SK-N-SH (cell line): Measurements from ENCODE around the gene CTAGE9. TPM values are rescaled to one million over a fixed set of nuclear protein-coding genes. Genes with fewer than 3 reads are reported as not detected.

Experiments
- CTCF ChIA-PET: fragments of 300-600, 350-600 bp; formaldehyde crosslinking; extraction: SDS; loops from one replicate; lab custom pipeline; 2021; lab: Yijun Ruan, JAX
- POLR2A ChIA-PET: fragments of 350-600 bp; sonication (Branson Sonifier 250); formaldehyde crosslinking; extraction: SDS; loops from one replicate; lab custom pipeline; 2020; ENCODE audit warnings: antibody characterized with exemption, inconsistent platforms; lab: Yijun Ruan, JAX
- DNase-seq: peaks from one replicate; pipeline ENCODE4 v3.0.0; 2012
- H2AFZ ChIP-seq: fragments of 200-600 bp; sonication (generic); 2 replicates; pipeline ENCODE4 v1.8.1; 2016; ENCODE audit warnings: antibody characterized with exemption, mild to moderate bottlenecking, low read depth
- H3F3A ChIP-seq: fragments of 200-600 bp; sonication (generic); replicated peaks from 2 replicates; pipeline ENCODE3; 2016; ENCODE audit warnings: antibody characterized with exemption, mild to moderate bottlenecking; ENCODE audit not compliant: insufficient read depth
- H3K27ac ChIP-seq, 2 experiments: fragments of 200-500 bp in 1 of 2; fragments of 200-600 bp in 1 of 2; sonication (Bioruptor generic) in 1 of 2; sonication (generic), shearing (Covaris generic) in 1 of 2; 2 replicates each; pipeline versions ENCODE4 v1.5.1 to v1.6.1; 2014 to 2016; ENCODE audit warnings: low read depth in 2 of 2, inconsistent platforms in 1 of 2, low read length in 1 of 2, mild to moderate bottlenecking in 1 of 2, mixed read lengths in 1 of 2
- H3K27me3 ChIP-seq: fragments of 200-600 bp; sonication (generic), shearing (Covaris generic); 2 replicates; pipeline ENCODE4 v1.6.1; 2016; ENCODE audit warnings: mixed run types; ENCODE audit not compliant: insufficient read depth
- H3K36me3 ChIP-seq, 2 experiments: fragments of 200-500 bp in 1 of 2; fragments of 200-600 bp in 1 of 2; sonication (Bioruptor generic) in 1 of 2; sonication (generic) in 1 of 2; replicated peaks in 1 of 2; 2 replicates each; pipeline versions ENCODE3 to v1.5.1; 2014 to 2016; ENCODE audit warnings: low read length in 1 of 2, mild to moderate bottlenecking in 1 of 2; ENCODE audit not compliant: insufficient read depth in 2 of 2, control insufficient read depth in 1 of 2
- H3K4me1 ChIP-seq, 2 experiments: fragments of 200-500 bp in 1 of 2; fragments of 200-600 bp in 1 of 2; sonication (Bioruptor generic) in 1 of 2; sonication (generic), shearing (Covaris generic) in 1 of 2; 2 replicates each; pipeline versions ENCODE4 v1.5.1 to v1.6.1; 2014 to 2016; ENCODE audit warnings: low read depth in 1 of 2, low read length in 1 of 2, mixed run types in 1 of 2; ENCODE audit not compliant: insufficient read depth in 2 of 2, control insufficient read depth in 1 of 2
- H3K4me2 ChIP-seq: fragments of 200-600 bp; sonication (generic), shearing (Covaris generic); 2 replicates; pipeline ENCODE4 v1.6.1; 2017; ENCODE audit warnings: mixed run types
- H3K4me3 ChIP-seq, 2 experiments: fragments of 200-500 bp in 1 of 2; fragments of 200-600 bp in 1 of 2; sonication (Bioruptor generic) in 1 of 2; sonication (generic), shearing (Covaris generic) in 1 of 2; 2 replicates each; pipeline versions ENCODE4 v1.5.1 to v1.8.1; 2014 to 2016; ENCODE audit warnings: low read depth in 2 of 2, inconsistent platforms in 1 of 2, low read length in 1 of 2, mild to moderate bottlenecking in 1 of 2, mixed read lengths in 1 of 2, moderate library complexity in 1 of 2
- H3K79me2 ChIP-seq: fragments of 200-600 bp; sonication (generic); 2 replicates; pipeline ENCODE4 v1.8.1; 2017; ENCODE audit warnings: mild to moderate bottlenecking; ENCODE audit not compliant: insufficient read depth
- H3K9ac ChIP-seq: fragments of 200-600 bp; sonication (generic); 2 replicates; pipeline ENCODE4 v1.6.1; 2017; ENCODE audit warnings: mixed run types
- H3K9me2 ChIP-seq: fragments of 200-600 bp; sonication (generic); 2 replicates; pipeline ENCODE4 v1.6.1; 2017; ENCODE audit warnings: mixed run types
- H3K9me3 ChIP-seq: fragments of 200-600 bp; sonication (generic); 2 replicates; pipeline ENCODE4 v1.6.1; 2017; ENCODE audit warnings: mixed run types, mild to moderate bottlenecking, moderate library complexity
- H4K20me1 ChIP-seq: fragments of 200-600 bp; sonication (generic); 2 replicates; pipeline ENCODE4 v1.6.1; 2017; ENCODE audit warnings: mild to moderate bottlenecking, mixed run types; ENCODE audit not compliant: insufficient read depth
- EP300 ChIP-seq, 2 experiments: IDR thresholded peaks; 2 replicates each; pipeline versions ENCODE4 v1.4.0 to v1.6.1; 2012; ENCODE audit warnings: borderline replicate concordance in 1 of 2, low read depth in 1 of 2, low read length in 1 of 2
- FOSL2 ChIP-seq: IDR thresholded peaks from 2 replicates; pipeline ENCODE4 v1.4.0; 2012; ENCODE audit warnings: low read depth, mild to moderate bottlenecking, moderate library complexity, borderline replicate concordance
- FOXJ3 ChIP-seq: sonication (generic); formaldehyde crosslinking; IDR thresholded peaks from 2 replicates; pipeline ENCODE4 v1.5.1; 2020; ENCODE audit warnings: mild to moderate bottlenecking, missing genetic modification reagents
- FOXM1 ChIP-seq: IDR thresholded peaks from 2 replicates; pipeline ENCODE4 v1.4.0; 2012; ENCODE audit warnings: low read depth, mild to moderate bottlenecking
- MXI1 ChIP-seq: IDR thresholded peaks from 2 replicates; pipeline ENCODE4 v1.6.1; 2012; ENCODE audit warnings: mild to moderate bottlenecking, low read depth, low read length, improper control_type of control experiment
- RAD21 ChIP-seq: IDR thresholded peaks from 2 replicates; pipeline ENCODE4 v1.6.1; 2012; ENCODE audit warnings: mild to moderate bottlenecking, low read length
- RCOR1 ChIP-seq: fragments of 150-350 bp; IDR thresholded peaks from 2 replicates; pipeline ENCODE4 v1.6.1; 2017; ENCODE audit warnings: antibody characterized with exemption, low read length
- SMC3 ChIP-seq: IDR thresholded peaks from 2 replicates; pipeline ENCODE4 v1.6.1; 2012; ENCODE audit warnings: low read depth, low read length, improper control_type of control experiment
- WGBS: methylation state at CpG from one replicate; pipeline ENCODE4 v1.1.6; 2017; ENCODE audit warnings: low lambda C conversion rate; 5-methylcytosine and 5-hydroxymethylcytosine counted together
- polyA plus RNA-seq, 3 experiments: library from polyadenylated mRNA; depleted of rRNA; stranded (reverse); fragments of >200 nt; gene quantifications; 2 replicates each; pipeline ENCODE4 v1.2.3, GENCODE V29; 2012
- TF ChIP-seq, protein P1 (sequence below): IDR thresholded peaks from 2 replicates; pipeline ENCODE4 v1.4.0; 2012; ENCODE audit warnings: low read depth, borderline replicate concordance
- TF ChIP-seq, protein P2 (sequence below): IDR thresholded peaks from 2 replicates; pipeline ENCODE4; 2012
- TF ChIP-seq, protein P3 (sequence below): fragments of 150-350 bp; IDR thresholded peaks from 2 replicates; pipeline ENCODE4 v1.6.1; 2016; ENCODE audit warnings: mild to moderate bottlenecking, low read depth, low read length
- TF ChIP-seq, protein P4 (sequence below): IDR thresholded peaks from 2 replicates; pipeline ENCODE4 v1.4.0; 2012; ENCODE audit warnings: low read depth, borderline replicate concordance
- TF ChIP-seq, protein P5 (sequence below): IDR thresholded peaks from 2 replicates; pipeline ENCODE4 v1.4.0; 2012; ENCODE audit warnings: low read depth
- TF ChIP-seq, protein P6 (sequence below): fragments of 150-350 bp; IDR thresholded peaks from 2 replicates; pipeline ENCODE4 v1.6.1; 2017; ENCODE audit warnings: antibody characterized with exemption, low read length, low read depth, borderline replicate concordance
- TF ChIP-seq, protein P7 (sequence below): IDR thresholded peaks from 2 replicates; pipeline ENCODE4 v1.6.1; 2012; ENCODE audit warnings: mild to moderate bottlenecking, low read depth, low read length, moderate library complexity

The CTAGE9 gene
- polyA plus RNA-seq, 1 of the 3 experiments (the other 2 are of a cell fraction) = not detected

DNA sequence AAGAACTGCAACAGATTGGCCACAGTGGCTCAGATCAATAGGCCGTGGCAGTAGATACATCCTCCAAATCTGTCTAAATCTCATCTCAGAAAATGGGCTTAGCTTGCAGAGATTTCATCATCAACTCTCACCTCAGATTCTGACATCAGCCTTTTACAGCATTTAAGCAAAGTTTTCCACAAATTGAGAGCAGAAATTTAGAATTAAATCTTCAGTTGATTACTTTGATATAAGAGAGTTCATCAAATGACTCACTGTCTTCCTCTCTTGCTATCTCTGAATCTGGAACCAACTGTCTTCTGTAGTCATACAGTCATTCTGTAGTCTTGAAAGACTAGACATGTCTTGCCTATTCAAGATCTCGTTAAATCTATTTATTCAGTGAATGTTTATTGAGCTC lies 45.2 kb upstream of the CTAGE9 start:
- 14% methylated on average over 2 of the region's 2 CpGs for whole genome bisulfite sequencing
- Histone ChIP-seq H3K36me3 (no peaks in the 10 kb centered on the region), H3K4me3 (no peak overlapping the region), H4K20me1 (no peaks in the 10 kb centered on the region), H3K79me2 (no peaks in the 10 kb centered on the region), H3K9me3 (0 out of 2 replicates have a peak, but pooled peaks cover 4% of the 10 kb centered on the region), H3K4me2 (no peak overlapping the region), H3K4me1 (no peaks in the 10 kb centered on the region), H3F3A (no peaks in the 10 kb centered on the region), H3K27ac (no peak overlapping the region), H3K9me2 (no peaks in the 10 kb centered on the region), H3K27me3 (peaks cover 10% of the 10 kb centered on the region), H2AFZ (no peak overlapping the region), H3K9ac (no peak overlapping the region)
- POLR2A ChIA-PET = no interaction called here
- CTCF ChIA-PET = no interaction called here
- TF ChIP-seq FOSL2 (no peak), SMC3 (no peak), FOXM1 (no peak), RAD21 (no peak), EP300 (IDR thresholded peaks at IDR 0.05; ENCODE audit: borderline replicate concordance in 1 of 2, low read depth in 1 of 2, low read length in 1 of 2) (no peak), MXI1 (no peak), RCOR1 (no peak), FOXJ3 (CRISPR knock-in tag) (no peak)
- TF ChIP-seq, protein P1, sequence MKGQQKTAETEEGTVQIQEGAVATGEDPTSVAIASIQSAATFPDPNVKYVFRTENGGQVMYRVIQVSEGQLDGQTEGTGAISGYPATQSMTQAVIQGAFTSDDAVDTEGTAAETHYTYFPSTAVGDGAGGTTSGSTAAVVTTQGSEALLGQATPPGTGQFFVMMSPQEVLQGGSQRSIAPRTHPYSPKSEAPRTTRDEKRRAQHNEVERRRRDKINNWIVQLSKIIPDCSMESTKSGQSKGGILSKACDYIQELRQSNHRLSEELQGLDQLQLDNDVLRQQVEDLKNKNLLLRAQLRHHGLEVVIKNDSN = no peak
- TF ChIP-seq, protein P2, sequence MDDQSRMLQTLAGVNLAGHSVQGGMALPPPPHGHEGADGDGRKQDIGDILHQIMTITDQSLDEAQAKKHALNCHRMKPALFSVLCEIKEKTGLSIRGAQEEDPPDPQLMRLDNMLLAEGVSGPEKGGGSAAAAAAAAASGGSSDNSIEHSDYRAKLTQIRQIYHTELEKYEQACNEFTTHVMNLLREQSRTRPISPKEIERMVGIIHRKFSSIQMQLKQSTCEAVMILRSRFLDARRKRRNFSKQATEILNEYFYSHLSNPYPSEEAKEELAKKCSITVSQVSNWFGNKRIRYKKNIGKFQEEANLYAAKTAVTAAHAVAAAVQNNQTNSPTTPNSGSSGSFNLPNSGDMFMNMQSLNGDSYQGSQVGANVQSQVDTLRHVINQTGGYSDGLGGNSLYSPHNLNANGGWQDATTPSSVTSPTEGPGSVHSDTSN = no peak
- TF ChIP-seq, protein P3, sequence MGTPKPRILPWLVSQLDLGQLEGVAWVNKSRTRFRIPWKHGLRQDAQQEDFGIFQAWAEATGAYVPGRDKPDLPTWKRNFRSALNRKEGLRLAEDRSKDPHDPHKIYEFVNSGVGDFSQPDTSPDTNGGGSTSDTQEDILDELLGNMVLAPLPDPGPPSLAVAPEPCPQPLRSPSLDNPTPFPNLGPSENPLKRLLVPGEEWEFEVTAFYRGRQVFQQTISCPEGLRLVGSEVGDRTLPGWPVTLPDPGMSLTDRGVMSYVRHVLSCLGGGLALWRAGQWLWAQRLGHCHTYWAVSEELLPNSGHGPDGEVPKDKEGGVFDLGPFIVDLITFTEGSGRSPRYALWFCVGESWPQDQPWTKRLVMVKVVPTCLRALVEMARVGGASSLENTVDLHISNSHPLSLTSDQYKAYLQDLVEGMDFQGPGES = no peak
- TF ChIP-seq, protein P4, sequence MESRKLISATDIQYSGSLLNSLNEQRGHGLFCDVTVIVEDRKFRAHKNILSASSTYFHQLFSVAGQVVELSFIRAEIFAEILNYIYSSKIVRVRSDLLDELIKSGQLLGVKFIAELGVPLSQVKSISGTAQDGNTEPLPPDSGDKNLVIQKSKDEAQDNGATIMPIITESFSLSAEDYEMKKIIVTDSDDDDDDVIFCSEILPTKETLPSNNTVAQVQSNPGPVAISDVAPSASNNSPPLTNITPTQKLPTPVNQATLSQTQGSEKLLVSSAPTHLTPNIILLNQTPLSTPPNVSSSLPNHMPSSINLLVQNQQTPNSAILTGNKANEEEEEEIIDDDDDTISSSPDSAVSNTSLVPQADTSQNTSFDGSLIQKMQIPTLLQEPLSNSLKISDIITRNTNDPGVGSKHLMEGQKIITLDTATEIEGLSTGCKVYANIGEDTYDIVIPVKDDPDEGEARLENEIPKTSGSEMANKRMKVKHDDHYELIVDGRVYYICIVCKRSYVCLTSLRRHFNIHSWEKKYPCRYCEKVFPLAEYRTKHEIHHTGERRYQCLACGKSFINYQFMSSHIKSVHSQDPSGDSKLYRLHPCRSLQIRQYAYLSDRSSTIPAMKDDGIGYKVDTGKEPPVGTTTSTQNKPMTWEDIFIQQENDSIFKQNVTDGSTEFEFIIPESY = no peak
- TF ChIP-seq, protein P5, sequence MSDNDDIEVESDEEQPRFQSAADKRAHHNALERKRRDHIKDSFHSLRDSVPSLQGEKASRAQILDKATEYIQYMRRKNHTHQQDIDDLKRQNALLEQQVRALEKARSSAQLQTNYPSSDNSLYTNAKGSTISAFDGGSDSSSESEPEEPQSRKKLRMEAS = no peak
- TF ChIP-seq, protein P6, sequence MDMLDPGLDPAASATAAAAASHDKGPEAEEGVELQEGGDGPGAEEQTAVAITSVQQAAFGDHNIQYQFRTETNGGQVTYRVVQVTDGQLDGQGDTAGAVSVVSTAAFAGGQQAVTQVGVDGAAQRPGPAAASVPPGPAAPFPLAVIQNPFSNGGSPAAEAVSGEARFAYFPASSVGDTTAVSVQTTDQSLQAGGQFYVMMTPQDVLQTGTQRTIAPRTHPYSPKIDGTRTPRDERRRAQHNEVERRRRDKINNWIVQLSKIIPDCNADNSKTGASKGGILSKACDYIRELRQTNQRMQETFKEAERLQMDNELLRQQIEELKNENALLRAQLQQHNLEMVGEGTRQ = no peak
- TF ChIP-seq, protein P7, sequence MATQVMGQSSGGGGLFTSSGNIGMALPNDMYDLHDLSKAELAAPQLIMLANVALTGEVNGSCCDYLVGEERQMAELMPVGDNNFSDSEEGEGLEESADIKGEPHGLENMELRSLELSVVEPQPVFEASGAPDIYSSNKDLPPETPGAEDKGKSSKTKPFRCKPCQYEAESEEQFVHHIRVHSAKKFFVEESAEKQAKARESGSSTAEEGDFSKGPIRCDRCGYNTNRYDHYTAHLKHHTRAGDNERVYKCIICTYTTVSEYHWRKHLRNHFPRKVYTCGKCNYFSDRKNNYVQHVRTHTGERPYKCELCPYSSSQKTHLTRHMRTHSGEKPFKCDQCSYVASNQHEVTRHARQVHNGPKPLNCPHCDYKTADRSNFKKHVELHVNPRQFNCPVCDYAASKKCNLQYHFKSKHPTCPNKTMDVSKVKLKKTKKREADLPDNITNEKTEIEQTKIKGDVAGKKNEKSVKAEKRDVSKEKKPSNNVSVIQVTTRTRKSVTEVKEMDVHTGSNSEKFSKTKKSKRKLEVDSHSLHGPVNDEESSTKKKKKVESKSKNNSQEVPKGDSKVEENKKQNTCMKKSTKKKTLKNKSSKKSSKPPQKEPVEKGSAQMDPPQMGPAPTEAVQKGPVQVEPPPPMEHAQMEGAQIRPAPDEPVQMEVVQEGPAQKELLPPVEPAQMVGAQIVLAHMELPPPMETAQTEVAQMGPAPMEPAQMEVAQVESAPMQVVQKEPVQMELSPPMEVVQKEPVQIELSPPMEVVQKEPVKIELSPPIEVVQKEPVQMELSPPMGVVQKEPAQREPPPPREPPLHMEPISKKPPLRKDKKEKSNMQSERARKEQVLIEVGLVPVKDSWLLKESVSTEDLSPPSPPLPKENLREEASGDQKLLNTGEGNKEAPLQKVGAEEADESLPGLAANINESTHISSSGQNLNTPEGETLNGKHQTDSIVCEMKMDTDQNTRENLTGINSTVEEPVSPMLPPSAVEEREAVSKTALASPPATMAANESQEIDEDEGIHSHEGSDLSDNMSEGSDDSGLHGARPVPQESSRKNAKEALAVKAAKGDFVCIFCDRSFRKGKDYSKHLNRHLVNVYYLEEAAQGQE = no peak
- no peak for DNase-seq
